Loucy (cell line): ENCODE results near the gene CCDC187.

Experiments
- H2AFZ ChIP-seq: fragments of 200-600 bp; sonication (generic); 2 replicates; pipeline ENCODE4 v1.6.0; 2016; ENCODE audit warnings: antibody characterized with exemption, mild to moderate bottlenecking, low read length, moderate library complexity
- H3F3A ChIP-seq: fragments of 200-600 bp; 2 replicates; pipeline ENCODE4 v1.6.0; 2016; ENCODE audit warnings: antibody characterized with exemption, low read depth, mild to moderate bottlenecking
- H3K27me3 ChIP-seq: fragments of 200-600 bp; sonication (generic); 2 replicates; pipeline ENCODE4 v1.6.1; 2014; ENCODE audit warnings: low read length, mild to moderate bottlenecking; ENCODE audit not compliant: insufficient read depth, poor library complexity, severe bottlenecking
- H3K36me3 ChIP-seq: fragments of 200-600 bp; sonication (generic); 2 replicates; pipeline ENCODE4 v1.6.1; 2016; ENCODE audit warnings: low read length; ENCODE audit not compliant: insufficient read depth
- H3K4me1 ChIP-seq: fragments of 200-600 bp; sonication (generic); 2 replicates; pipeline ENCODE4 v1.5.1; 2014; ENCODE audit warnings: low read length, mild to moderate bottlenecking; ENCODE audit not compliant: insufficient read depth, poor library complexity, severe bottlenecking
- H3K4me2 ChIP-seq: fragments of 200-600 bp; sonication (generic); 2 replicates; pipeline ENCODE4 v1.6.0; 2014; ENCODE audit warnings: antibody characterized with exemption, low read length, low read depth, mild to moderate bottlenecking; ENCODE audit not compliant: poor library complexity, severe bottlenecking
- H3K4me3 ChIP-seq: fragments of 200-600 bp; sonication (generic); 2 replicates; pipeline ENCODE4 v1.5.1; 2014; ENCODE audit warnings: low read length, mild to moderate bottlenecking, mixed read lengths; ENCODE audit not compliant: poor library complexity, severe bottlenecking
- H3K79me2 ChIP-seq: fragments of 200-600 bp; sonication (generic); 2 replicates; pipeline ENCODE4 v1.6.1; 2014; ENCODE audit warnings: low read length; ENCODE audit not compliant: insufficient read depth
- H3K9ac ChIP-seq: fragments of 200-600 bp; sonication (generic); 2 replicates; pipeline ENCODE4 v1.6.0; 2014; ENCODE audit warnings: mild to moderate bottlenecking, low read depth, low read length, moderate library complexity; ENCODE audit not compliant: poor library complexity, severe bottlenecking
- H3K9me2 ChIP-seq: fragments of 200-600 bp; sonication (generic); replicated peaks from 2 replicates; pipeline ENCODE4 v1.6.1; 2016; ENCODE audit warnings: low read depth, low read length, mixed read lengths
- H3K9me3 ChIP-seq: fragments of 200-600 bp; sonication (generic); 2 replicates; pipeline ENCODE4 v1.6.1; 2014; ENCODE audit warnings: mild to moderate bottlenecking, antibody characterized with exemption, low read length, low read depth; ENCODE audit not compliant: insufficient read depth
- H4K20me1 ChIP-seq: fragments of 200-600 bp; sonication (generic); 2 replicates; pipeline ENCODE4 v1.6.0; 2014; ENCODE audit warnings: antibody characterized with exemption, low read length, mild to moderate bottlenecking; ENCODE audit not compliant: insufficient read depth, poor library complexity, severe bottlenecking
- CTCF ChIP-seq: fragments of 200-600 bp; sonication (generic); conservative IDR thresholded peaks from 2 replicates; pipeline ENCODE4 v1.5.1; 2014; ENCODE audit warnings: mild to moderate bottlenecking, antibody characterized with exemption, low read length
- EZH2phosphoT487 ChIP-seq: fragments of 200-600 bp; IDR thresholded peaks from 2 replicates; pipeline ENCODE4 v1.6.1; 2018; ENCODE audit warnings: antibody characterized with exemption, mild to moderate bottlenecking, moderate library complexity, borderline replicate concordance

Gene CCDC187

GRCh38 chr9:136295055-136295454, 8.8 kb downstream of the CCDC187 start:
- H3K9me3 ChIP-seq, result no peaks in the 10 kb centered on the region
- no peak for TF ChIP-seq EZH2phosphoT487
- no peak for TF ChIP-seq CTCF

GRCh38 chr9:136294437-136294836, 9.5 kb downstream of the CCDC187 start:
- no peak overlapping the region for H3K4me3 ChIP-seq
- no peaks in the 10 kb centered on the region for H3K27me3 ChIP-seq
- TF ChIP-seq CTCF, result no peak
- TF ChIP-seq EZH2phosphoT487, result no peak
- H3K36me3 ChIP-seq, result no peaks in the 10 kb centered on the region
- H3F3A ChIP-seq, result no peaks in the 10 kb centered on the region
- H3K9me2 ChIP-seq, result no peaks in the 10 kb centered on the region
- H4K20me1 ChIP-seq, result no peaks in the 10 kb centered on the region
- H3K9ac ChIP-seq, result no peak overlapping the region
- H3K9me3 ChIP-seq, result no peaks in the 10 kb centered on the region
- no peak overlapping the region for H3K4me2 ChIP-seq
- no peaks in the 10 kb centered on the region for H3K79me2 ChIP-seq
- H3K4me1 ChIP-seq, result no peaks in the 10 kb centered on the region
- no peak overlapping the region for H2AFZ ChIP-seq

More at GRCh38 chr9:136295055-136295454, 8.8 kb downstream of the CCDC187 start:
- H3K4me1 ChIP-seq, result no peaks in the 10 kb centered on the region
- H3K36me3 ChIP-seq, result no peaks in the 10 kb centered on the region
- no peak overlapping the region for H2AFZ ChIP-seq
- no peaks in the 10 kb centered on the region for H3F3A ChIP-seq
- H3K9me2 ChIP-seq, result no peaks in the 10 kb centered on the region
- H3K9ac ChIP-seq, result no peak overlapping the region
- H3K79me2 ChIP-seq, result no peaks in the 10 kb centered on the region
- no peak overlapping the region for H3K4me3 ChIP-seq
- H3K4me2 ChIP-seq, result no peak overlapping the region
- no peaks in the 10 kb centered on the region for H3K27me3 ChIP-seq
- H4K20me1 ChIP-seq, result no peaks in the 10 kb centered on the region

GRCh38 chr9:136293476-136294077, 10.3 kb downstream of the CCDC187 start:
- Histone ChIP-seq H3K79me2 (no peaks in the 10 kb centered on the region), H3K27me3 (no peaks in the 10 kb centered on the region), H3F3A (no peaks in the 10 kb centered on the region), H3K9me3 (no peaks in the 10 kb centered on the region), H3K9ac (no peak overlapping the region), H2AFZ (no peak overlapping the region), H3K4me3 (no peak overlapping the region), H3K36me3 (no peaks in the 10 kb centered on the region), H3K9me2 (no peaks in the 10 kb centered on the region), H4K20me1 (no peaks in the 10 kb centered on the region), H3K4me1 (no peaks in the 10 kb centered on the region), H3K4me2 (no peak overlapping the region)
- TF ChIP-seq CTCF, result no peak
- TF ChIP-seq EZH2phosphoT487, result no peak
